Fibroblast of skin of right biceps (primary cell): ENCODE data around the gene TOMM5.
"Not testable (repeated sequence)": the region's sequence is repeated elsewhere in the genome, so short reads cannot be mapped to it uniquely, and the experiment has no call there.

Source experiments
- DNase-seq: peaks from one replicate; pipeline ENCODE4 v3.0.0-alpha.2; 2013

Gene TOMM5

GRCh38 chr9:37611014-37611413 is 18.6 kb upstream of the TOMM5 start:
- DNase-seq = no peak

- no peak for DNase-seq
These were observed 17.5 kb upstream of the TOMM5 start for GRCh38 chr9:37609735-37610397.

GRCh38 chr9:37608250-37608649 is 15.9 kb upstream of the TOMM5 start:
- DNase-seq = no peak

- DNase-seq = no peak
These were observed 11.9 kb upstream of the TOMM5 start for GRCh38 chr9:37604296-37604695.

GRCh38 chr9:37602817-37603216 is 10.4 kb upstream of the TOMM5 start:
- no peak for DNase-seq

- not testable (repeated sequence) for DNase-seq
These were observed 9.7 kb upstream of the TOMM5 start for GRCh38 chr9:37602061-37602460.

- peak; percentile 21 for DNase-seq
These were observed 4.1 kb upstream of the TOMM5 start for GRCh38 chr9:37596504-37596903.

GRCh38 chr9:37593883-37594448 is 1.6 kb upstream of the TOMM5 start:
- DNase-seq = no peak

- no peak for DNase-seq
These were observed 4.9 kb downstream of the TOMM5 start for GRCh38 chr9:37587521-37587920.

- no peak for DNase-seq
These were observed 8.8 kb downstream of the TOMM5 start for GRCh38 chr9:37583522-37584121.

- peak; percentile 51 for DNase-seq
These were observed 9.7 kb downstream of the TOMM5 start for GRCh38 chr9:37582548-37583157.

- DNase-seq = peak; percentile 67
These were observed 16.3 kb downstream of the TOMM5 start, which contains the start of gene FBXO10 for GRCh38 chr9:37575921-37576721. Gene FBXO10 (minus strand): TSS chr9:37576380. CDS start chr9:37541768, 34,612 bp downstream.

- no peak for DNase-seq
These were observed 16.9 kb downstream of the TOMM5 start for GRCh38 chr9:37575511-37575914.

- no peak for DNase-seq
These were observed 17.4 kb downstream of the TOMM5 start for GRCh38 chr9:37575001-37575400.

GRCh38 chr9:37574241-37574721 is 18.1 kb downstream of the TOMM5 start:
- DNase-seq = no peak

- DNase-seq = no peak
These were observed 21.1 kb downstream of the TOMM5 start for GRCh38 chr9:37571282-37571681.

- no peak for DNase-seq
These were observed 25.7 kb downstream of the TOMM5 start for GRCh38 chr9:37566716-37567115.

- DNase-seq = no peak
These were observed 26.5 kb downstream of the TOMM5 start for GRCh38 chr9:37565661-37566618.

- DNase-seq = no peak
These were observed 27.5 kb downstream of the TOMM5 start for GRCh38 chr9:37564916-37565315.

- DNase-seq = no peak
These were observed 28.4 kb downstream of the TOMM5 start for GRCh38 chr9:37563806-37564513.

- no peak for DNase-seq
These were observed 29.6 kb downstream of the TOMM5 start for GRCh38 chr9:37562826-37563225.
